Common myeloid progenitor, CD34-positive (primary cell): Measurements from ENCODE around the gene DIAPH3.

Experiments
- CTCF ChIA-PET: fragments of 350-600 bp; sonication (Branson Sonifier 250); formaldehyde crosslinking; loops from one replicate; lab custom pipeline; 2021; ENCODE audit warnings: antibody characterized with exemption; lab: Charles Lee
- POLR2A ChIA-PET: fragments of 350-600 bp; sonication (Branson Sonifier 250); formaldehyde crosslinking; loops from one replicate; lab custom pipeline; 2021; ENCODE audit warnings: antibody characterized with exemption; lab: Charles Lee
- DNase-seq, 3 donors: peaks; one replicate each; pipeline versions ENCODE4 v3.0.0 to v3.0.0-alpha.2; 2013
- H3K27ac ChIP-seq, 2 experiments: 1 replicate in 1 of 2; 2 replicates in 1 of 2; pipeline ENCODE4 v1.7.0; 2013; ENCODE audit warnings: inconsistent platforms in 2 of 2, low read length in 2 of 2, mild to moderate bottlenecking in 2 of 2, low read depth in 1 of 2, moderate library complexity in 1 of 2; ENCODE audit not compliant: severe bottlenecking in 2 of 2, insufficient read depth in 1 of 2, poor library complexity in 1 of 2
- H3K27me3 ChIP-seq, 5 experiments: replicated peaks in 2 of 5; 1 replicate in 3 of 5; 2 replicates in 2 of 5; pipeline versions ENCODE4 v1.6.1 to v1.7.0; 2013; ENCODE audit warnings: low read length in 4 of 5, mild to moderate bottlenecking in 2 of 5, moderate library complexity in 2 of 5, inconsistent platforms in 1 of 5; ENCODE audit not compliant: insufficient read depth in 5 of 5, control insufficient read depth in 4 of 5
- H3K36me3 ChIP-seq, 4 experiments: 1 replicate in 2 of 4; 2 replicates in 2 of 4; pipeline versions ENCODE4 v1.6.1 to v1.7.0; 2013; ENCODE audit warnings: low read length in 3 of 4, control low read depth in 1 of 4, mild to moderate bottlenecking in 1 of 4; ENCODE audit not compliant: control insufficient read depth in 4 of 4, insufficient read depth in 4 of 4
- H3K4me1 ChIP-seq, 4 experiments: 1 replicate in 3 of 4; 2 replicates in 1 of 4; pipeline versions ENCODE4 v1.6.1 to v1.7.1; 2013; ENCODE audit warnings: low read length in 3 of 4, mild to moderate bottlenecking in 3 of 4, control low read depth in 1 of 4, inconsistent platforms in 1 of 4, moderate library complexity in 1 of 4; ENCODE audit not compliant: control insufficient read depth in 4 of 4, insufficient read depth in 4 of 4; ENCODE audit errors: control extremely low read depth in 1 of 4
- H3K4me3 ChIP-seq, 7 experiments: 1 replicate in 4 of 7; 2 replicates in 3 of 7; pipeline versions ENCODE4 v1.5.1 to v1.7.0; 2013; ENCODE audit warnings: mild to moderate bottlenecking in 7 of 7, low read length in 6 of 7, moderate library complexity in 6 of 7, inconsistent platforms in 2 of 7, low read depth in 2 of 7, control low read depth in 1 of 7; ENCODE audit not compliant: insufficient read depth in 4 of 7, control insufficient read depth in 1 of 7; ENCODE audit errors: extremely low read depth in 1 of 7
- H3K9me3 ChIP-seq, 5 experiments: 1 replicate in 4 of 5; 2 replicates in 1 of 5; pipeline versions ENCODE4 v1.6.1 to v1.7.1; 2013; ENCODE audit warnings: low read length in 4 of 5, mild to moderate bottlenecking in 2 of 5, inconsistent platforms in 1 of 5, low read depth in 1 of 5, moderate library complexity in 1 of 5; ENCODE audit not compliant: control insufficient read depth in 4 of 5, insufficient read depth in 2 of 5; ENCODE audit errors: control extremely low read depth in 1 of 5
- WGBS: methylation state at CpG from one replicate; pipeline ENCODE4 v1.1.5; 2013; ENCODE audit not compliant: insufficient coverage; 5-methylcytosine and 5-hydroxymethylcytosine counted together

DIAPH3 gene

DNA sequence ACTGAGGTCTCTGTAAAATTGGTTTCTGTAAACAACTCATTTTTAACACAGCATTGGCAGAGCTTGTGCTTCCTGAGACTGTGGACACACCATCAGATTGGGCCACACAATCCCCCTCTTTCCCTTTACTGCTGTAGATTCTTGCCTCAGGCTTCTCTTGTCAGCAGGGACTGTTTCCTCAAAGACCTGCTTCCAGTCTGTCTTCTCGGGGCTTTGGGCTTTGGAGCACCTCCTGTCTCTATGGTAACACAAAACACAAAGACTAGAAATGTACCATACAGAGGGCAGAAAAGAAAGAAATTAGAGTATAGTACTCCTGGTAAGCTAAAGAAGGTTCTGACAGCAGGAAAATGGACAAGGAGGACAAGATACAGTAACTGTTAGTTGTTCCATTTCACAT lies 484.5 kb downstream of the DIAPH3 start:
- CTCF ChIA-PET = interaction anchor here (0.6 to 9.5 kb wide), 13 partner anchors 9 to 756 kb away, joined by 3 to 86 read pairs (median 3); no protein-coding TSS in a partner anchor
- no peaks in the 10 kb centered on the region for H3K36me3 ChIP-seq
- H3K4me3 ChIP-seq = no peak overlapping the region
- DNase-seq = no peak
- peaks cover 0 to 10% (median 0%) of the 10 kb centered on the region in 5 experiments for H3K27me3 ChIP-seq
- peaks cover 4 to 7% (median 6%) of the 10 kb centered on the region in 4 experiments for H3K4me1 ChIP-seq
- WGBS = 100% methylated on average over 1 of the region's 1 CpG
- H3K27ac ChIP-seq = no peak overlapping the region
- no peaks in the 10 kb centered on the region for H3K9me3 ChIP-seq
- POLR2A ChIA-PET = no interaction called here

DNA sequence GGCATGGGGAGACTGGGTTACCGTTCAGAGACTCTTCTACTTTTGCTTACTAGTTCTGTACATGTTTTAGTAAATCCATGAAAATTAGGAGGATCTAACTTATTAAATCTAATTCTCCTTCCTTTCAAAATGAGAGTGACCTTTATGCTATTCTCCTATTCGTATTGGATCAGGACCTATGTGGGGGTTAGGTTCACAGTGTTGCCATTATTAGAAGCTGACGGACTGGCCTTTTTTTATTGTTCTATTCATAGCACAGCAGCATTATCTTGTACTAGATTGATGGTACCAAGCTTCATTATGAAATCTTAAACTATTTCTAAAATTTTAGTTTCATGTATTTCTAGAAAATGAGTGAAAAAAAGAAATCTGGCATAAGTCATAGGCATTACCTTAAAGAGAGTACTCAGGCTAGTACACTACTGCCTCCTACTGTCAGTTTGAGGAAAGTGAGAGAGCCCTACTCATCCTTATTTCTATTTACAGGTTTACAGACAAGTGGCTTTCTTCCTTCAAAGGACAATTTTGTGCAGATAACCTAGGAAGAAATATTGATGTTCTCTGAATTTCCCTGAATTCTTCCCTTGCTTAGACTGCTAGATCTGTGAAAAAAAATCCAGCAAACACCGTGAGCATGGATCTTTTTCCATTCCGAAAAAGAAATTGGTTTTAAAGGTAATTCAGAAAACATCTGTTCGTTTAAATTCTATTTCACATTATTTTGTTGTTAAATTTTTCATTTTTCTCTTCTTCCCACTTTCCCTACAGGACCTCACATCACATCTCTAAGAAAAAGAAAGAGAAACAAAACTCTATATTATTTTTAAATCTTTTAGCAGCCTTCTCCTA lies 485.5 kb downstream of the DIAPH3 start:
- ChIA-PET POLR2A (no interaction called here), CTCF (interaction anchor here (0.9 to 9.5 kb wide), 13 partner anchors 9 to 900 kb away, joined by 3 to 86 read pairs (median 3); no protein-coding TSS in a partner anchor)
- Histone ChIP-seq H3K36me3 (no peaks in the 10 kb centered on the region), H3K4me1 (peaks cover 0 to under 1% (median 0%) of the 10 kb centered on the region in 4 experiments), H3K9me3 (no peaks in the 10 kb centered on the region), H3K4me3 (no peak overlapping the region), H3K27ac (no peak overlapping the region), H3K27me3 (peaks cover 0 to 15% (median 2%) of the 10 kb centered on the region in 5 experiments)
- WGBS = 100% methylated on average over 2 of the region's 6 CpGs
- peak; percentile 49 to 73 (median 66) for DNase-seq

DNA sequence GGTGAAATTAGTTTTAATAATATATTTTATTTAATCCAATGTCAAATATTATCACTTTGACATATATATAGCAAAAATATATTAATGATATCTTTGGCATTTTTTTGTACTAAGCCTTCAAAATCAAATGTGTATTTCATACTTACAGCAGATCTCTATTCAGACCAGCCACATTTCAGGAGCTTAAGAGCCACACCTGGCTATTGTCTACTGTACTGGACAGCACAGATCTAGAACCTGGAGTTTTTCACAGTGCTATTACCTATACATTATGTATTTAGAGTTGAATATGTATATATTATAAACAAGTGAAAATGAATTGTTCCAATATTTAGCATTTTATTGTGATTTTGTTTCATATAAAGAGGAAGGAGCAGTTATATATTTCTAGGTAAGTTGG lies 486.3 kb downstream of the DIAPH3 start:
- Histone ChIP-seq H3K27ac (no peak overlapping the region), H3K9me3 (no peaks in the 10 kb centered on the region), H3K4me3 (no peak overlapping the region), H3K36me3 (no peaks in the 10 kb centered on the region), H3K27me3 (peaks cover 0 to 15% (median 2%) of the 10 kb centered on the region in 5 experiments), H3K4me1 (peaks cover 0 to 7% (median 2%) of the 10 kb centered on the region in 4 experiments)
- no peak for DNase-seq
- ChIA-PET CTCF (interaction anchor here (0.8 to 9.5 kb wide), 11 partner anchors 8 to 899 kb away, joined by 3 to 86 read pairs (median 4); no protein-coding TSS in a partner anchor), POLR2A (no interaction called here)

DNA sequence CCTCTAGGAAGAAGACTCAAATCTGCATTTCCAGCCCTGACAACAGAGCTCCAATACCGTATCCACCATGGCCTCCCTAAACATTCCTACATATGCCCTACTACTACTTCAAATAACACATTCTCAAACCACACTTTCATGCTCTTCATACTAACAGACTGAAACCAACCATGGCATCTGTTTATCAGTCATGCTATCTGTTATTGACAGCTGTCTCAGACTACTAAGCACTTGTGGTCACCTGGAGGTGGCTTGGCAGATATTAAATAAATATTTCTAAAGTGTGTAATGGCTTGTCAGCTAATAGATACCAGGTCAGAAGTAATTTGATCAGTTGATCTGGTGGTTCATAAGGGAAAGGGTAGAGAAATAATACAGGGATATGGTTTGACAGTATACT lies 489.1 kb downstream of the DIAPH3 start:
- ChIA-PET POLR2A (no interaction called here), CTCF (interaction anchor here (1.5 to 9.5 kb wide), 3 partner anchors 9 to 282 kb away, joined by 3 to 86 read pairs (median 4); no protein-coding TSS in a partner anchor)
- no peaks in the 10 kb centered on the region for H3K9me3 ChIP-seq
- H3K4me1 ChIP-seq = peaks cover 4 to 15% (median 8%) of the 10 kb centered on the region in 4 experiments
- no peaks in the 10 kb centered on the region for H3K36me3 ChIP-seq
- DNase-seq = no peak
- peaks cover 0 to 19% (median 2%) of the 10 kb centered on the region in 5 experiments for H3K27me3 ChIP-seq
- 78% methylated on average over 1 of the region's 1 CpG for WGBS
- H3K4me3 ChIP-seq = no peak overlapping the region
- H3K27ac ChIP-seq = no peak overlapping the region

DNA sequence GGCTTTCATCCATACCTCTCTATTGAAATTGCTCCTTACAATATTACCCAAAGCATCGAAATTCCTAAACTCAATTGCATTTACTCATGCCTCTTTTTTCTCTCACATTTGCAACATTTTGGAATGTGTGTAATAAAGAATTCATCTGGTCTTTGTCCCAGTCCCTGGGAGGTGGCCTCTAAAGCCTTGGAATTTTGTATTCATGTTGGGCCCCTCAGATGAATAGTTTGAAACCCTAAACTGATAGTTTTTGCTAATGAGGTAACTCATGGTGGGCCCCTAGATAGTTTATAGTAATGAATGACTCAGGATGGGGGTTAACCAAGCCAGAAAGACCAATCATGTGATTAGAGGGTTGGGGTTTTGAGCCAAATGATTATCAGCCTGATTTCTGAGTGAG lies 490.4 kb downstream of the DIAPH3 start:
- ChIA-PET POLR2A (no interaction called here), CTCF (interaction anchor here (9.5 kb wide), 1 partner anchor 281 kb away, joined by 86 read pairs; no protein-coding TSS in a partner anchor)
- H3K9me3 ChIP-seq = no peaks in the 10 kb centered on the region
- H3K4me1 ChIP-seq = peaks cover 4 to 15% (median 8%) of the 10 kb centered on the region in 4 experiments
- no peaks in the 10 kb centered on the region for H3K36me3 ChIP-seq
- no CpG with 5 or more reads among the region's 1 CpG for WGBS
- peaks cover 0 to 22% (median 7%) of the 10 kb centered on the region in 5 experiments for H3K27me3 ChIP-seq
- H3K4me3 ChIP-seq = no peak overlapping the region
- no peak overlapping the region for H3K27ac ChIP-seq
- DNase-seq = no peak

DNA sequence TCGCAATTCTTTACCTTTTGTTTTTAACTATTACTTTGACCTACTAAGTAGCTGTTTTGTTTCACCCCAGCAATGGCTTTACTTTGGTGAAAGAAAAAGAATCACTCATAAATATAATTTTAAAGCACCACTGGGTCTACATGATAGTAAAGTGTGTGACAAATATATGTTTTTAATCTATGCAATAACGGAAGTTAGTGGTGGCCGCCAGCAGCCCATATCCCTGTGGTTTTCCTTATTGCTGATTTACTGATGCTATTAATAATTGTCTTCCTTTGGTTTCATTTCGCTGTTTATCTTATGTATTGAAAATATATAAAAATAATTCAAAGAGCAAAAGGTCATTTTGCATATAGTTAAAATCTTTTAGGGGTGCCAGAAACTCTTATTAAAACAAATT lies 491.3 kb downstream of the DIAPH3 start:
- DNase-seq = peak; percentile 11 to 46 (median 41)
- CTCF ChIA-PET = interaction anchor here (0.7 to 1.0 kb wide), 2 partner anchors 10 to 279 kb away, joined by 3 to 4 read pairs; no protein-coding TSS in a partner anchor
- Histone ChIP-seq H3K27ac (no peak overlapping the region), H3K4me3 (peak overlapping the region in 2 of 7 experiments; percentile 16 to 58), H3K4me1 (peaks cover 4 to 15% (median 8%) of the 10 kb centered on the region in 4 experiments), H3K36me3 (no peaks in the 10 kb centered on the region), H3K27me3 (peaks cover 0 to 22% (median 7%) of the 10 kb centered on the region in 5 experiments), H3K9me3 (no peaks in the 10 kb centered on the region)
- POLR2A ChIA-PET = no interaction called here
- WGBS = no CpG with 5 or more reads among the region's 4 CpGs
